SKM-1 (cell line): ENCODE measurements around the gene ZFAND3.

Experiments used
- DNase-seq: peaks from one replicate; lab custom pipeline; 2025; ENCODE audit not compliant: unreplicated experiment; lab: John Stamatoyannopoulos, UW

ZFAND3 gene

GRCh38 chr6:37965964-37966676, 146.6 kb downstream of the ZFAND3 start:
- DNase-seq: no peak

- DNase-seq: no peak
Measured at GRCh38 chr6:37966801-37967200, 147.3 kb downstream of the ZFAND3 start.

DNA sequence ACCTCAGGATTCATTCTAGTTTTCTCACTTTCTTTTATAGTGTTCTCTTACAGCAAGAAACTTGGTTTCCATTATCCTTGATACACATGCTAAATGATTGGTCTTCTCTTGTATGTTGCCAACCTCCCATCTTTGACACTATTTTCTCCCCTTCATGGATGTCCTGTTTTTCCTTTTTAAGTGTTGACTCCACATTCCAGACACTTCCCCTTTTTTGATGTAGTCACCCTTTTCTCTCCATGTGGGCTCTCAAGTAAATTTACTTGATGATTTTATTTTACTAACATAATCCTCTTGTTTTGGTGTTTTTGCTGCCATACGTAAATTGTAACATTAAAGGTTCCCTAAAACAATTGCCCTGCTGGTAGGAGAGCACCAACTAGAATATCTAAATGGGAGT, 148.1 kb downstream of the ZFAND3 start:
- DNase-seq: no peak

GRCh38 chr6:37971266-37971665, 151.7 kb downstream of the ZFAND3 start:
- DNase-seq: no peak

DNA sequence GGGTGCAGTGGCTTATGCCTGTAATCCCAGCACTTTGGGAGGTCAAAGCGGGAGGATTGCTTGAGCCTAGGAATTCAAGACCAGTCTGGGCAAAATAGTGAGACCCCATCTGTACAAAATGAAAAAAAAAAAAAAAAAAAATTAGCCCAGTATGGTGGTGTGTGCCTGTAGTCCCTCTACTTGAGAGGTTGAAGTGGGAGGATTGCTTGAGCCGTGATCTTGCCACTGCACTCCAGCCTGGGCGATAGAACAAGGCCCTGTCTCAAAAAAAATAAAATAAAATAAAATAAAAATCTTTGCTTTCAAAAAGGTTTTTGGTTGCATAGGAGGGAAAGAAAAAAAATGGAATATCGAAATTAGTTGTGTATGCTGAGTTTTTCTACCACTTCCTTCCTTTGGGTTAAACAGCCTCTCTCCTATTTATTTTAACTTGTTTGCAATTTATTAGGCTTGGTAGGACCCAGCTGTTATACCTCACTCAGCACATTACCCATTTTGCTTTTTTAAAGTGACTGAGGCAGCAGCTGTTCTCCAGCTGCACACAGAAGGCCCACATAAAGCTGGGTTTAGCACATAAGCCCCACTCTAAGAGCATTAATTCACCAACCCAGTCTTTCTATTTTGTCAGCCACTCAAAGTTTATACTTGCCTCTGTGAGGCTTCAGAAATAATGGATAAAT, 152.3 kb downstream of the ZFAND3 start:
- DNase-seq: no peak

- no peak for DNase-seq
Measured at GRCh38 chr6:37972994-37973757, 153.6 kb downstream of the ZFAND3 start.

- no peak for DNase-seq
Measured at GRCh38 chr6:37974381-37974780, 154.9 kb downstream of the ZFAND3 start.

- no peak for DNase-seq
Measured at GRCh38 chr6:37974943-37975342, 155.4 kb downstream of the ZFAND3 start.

DNA sequence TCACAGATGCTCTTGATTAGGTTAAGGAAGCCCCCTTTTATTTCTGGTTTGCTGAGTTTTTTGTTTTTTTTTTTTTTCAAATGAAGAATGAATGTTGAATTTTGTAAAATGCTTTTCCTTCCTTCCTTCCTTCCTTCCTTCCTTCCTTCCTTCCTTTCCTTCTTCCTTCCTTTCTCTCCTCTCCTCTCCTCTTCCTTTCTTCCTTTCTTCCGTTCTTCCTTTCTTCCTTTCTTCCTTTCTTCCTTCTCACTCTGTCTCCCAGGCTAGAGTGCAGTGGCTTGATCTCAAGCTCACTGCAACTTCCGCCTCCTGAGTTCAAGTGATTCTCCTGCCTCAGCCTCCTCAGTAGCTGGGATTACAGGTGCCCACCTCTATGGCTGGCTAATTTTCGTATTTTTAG, 158.2 kb downstream of the ZFAND3 start:
- DNase-seq: no peak

GRCh38 chr6:37979392-37980221, 160.1 kb downstream of the ZFAND3 start:
- no peak for DNase-seq

- DNase-seq: no peak
Measured at GRCh38 chr6:37980222-37980595, 160.7 kb downstream of the ZFAND3 start.

DNA sequence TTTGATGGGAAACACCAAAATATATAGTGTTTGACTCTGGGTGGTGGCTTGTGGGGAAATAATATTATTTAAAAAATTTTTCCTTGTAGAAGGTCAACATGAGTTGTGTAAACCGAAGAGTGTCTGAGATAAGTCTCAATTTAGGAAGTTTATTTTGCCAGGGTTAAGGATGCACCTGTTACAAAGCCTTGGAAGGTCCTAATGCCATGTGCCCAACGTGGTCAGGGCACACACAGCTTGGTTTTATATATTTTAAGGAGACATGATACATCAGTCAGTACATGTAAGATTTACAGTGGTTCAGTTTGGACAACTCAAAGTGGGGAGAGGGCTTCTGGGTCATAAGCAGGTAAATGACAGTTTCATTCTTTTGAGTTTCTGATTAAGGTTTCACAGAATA, 162.1 kb downstream of the ZFAND3 start:
- no peak for DNase-seq

- no peak for DNase-seq
Measured at GRCh38 chr6:37982317-37982716, 162.8 kb downstream of the ZFAND3 start.

DNA sequence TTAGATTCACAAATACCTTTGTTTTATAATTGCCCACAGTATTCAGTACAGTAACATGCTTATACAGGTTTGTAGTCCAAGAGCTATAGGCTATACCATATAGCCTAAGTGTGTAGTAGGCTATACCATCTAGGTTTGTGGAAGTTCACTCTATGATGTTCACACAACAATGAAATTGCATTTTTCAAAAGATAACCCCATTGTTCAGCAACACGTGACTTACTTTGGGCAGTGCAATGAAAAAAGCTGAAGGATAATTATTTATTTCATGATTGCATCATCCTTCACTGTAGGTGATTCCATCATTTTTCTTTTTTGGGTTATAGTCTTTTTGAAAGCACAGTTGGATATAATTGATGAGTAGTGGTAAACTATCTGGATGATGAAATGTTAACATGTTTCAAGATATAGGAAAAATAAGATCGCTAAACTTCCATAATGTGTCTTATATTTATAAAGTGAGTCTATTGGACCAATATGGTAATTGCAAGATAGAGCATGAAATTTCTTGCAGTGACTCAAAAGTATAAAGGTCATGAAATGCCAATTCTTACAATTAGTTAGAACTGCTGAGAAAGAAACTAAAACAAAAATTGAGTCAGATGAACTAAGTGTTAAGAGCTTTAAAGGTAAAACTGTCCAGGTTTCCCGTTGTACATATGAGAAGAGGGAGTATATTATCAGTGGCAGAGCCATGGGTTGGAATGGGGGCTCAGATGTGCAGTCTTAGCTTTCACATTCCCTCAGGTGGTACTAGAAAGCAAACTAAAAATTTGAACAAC, 164.4 kb downstream of the ZFAND3 start:
- DNase-seq: no peak

DNA sequence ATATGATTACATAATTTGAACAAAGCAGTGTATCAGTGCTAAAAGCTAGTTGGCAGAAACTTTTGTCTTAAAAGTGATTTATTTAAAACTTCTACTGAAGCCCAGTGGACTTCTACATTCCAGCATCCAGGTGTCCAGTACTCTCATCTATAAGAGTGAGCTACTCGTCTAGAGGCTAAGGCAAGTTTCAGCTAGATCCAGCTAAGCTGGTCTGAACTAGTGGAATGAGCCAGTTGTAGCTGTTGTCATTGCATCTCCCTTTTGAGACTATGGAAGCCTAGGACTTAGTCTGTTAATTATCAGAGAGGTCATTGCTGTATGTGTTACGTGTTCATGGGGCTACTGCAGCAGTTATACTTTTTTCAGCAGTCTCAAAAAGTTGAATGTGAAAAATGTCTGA, 165.1 kb downstream of the ZFAND3 start:
- no peak for DNase-seq

DNA sequence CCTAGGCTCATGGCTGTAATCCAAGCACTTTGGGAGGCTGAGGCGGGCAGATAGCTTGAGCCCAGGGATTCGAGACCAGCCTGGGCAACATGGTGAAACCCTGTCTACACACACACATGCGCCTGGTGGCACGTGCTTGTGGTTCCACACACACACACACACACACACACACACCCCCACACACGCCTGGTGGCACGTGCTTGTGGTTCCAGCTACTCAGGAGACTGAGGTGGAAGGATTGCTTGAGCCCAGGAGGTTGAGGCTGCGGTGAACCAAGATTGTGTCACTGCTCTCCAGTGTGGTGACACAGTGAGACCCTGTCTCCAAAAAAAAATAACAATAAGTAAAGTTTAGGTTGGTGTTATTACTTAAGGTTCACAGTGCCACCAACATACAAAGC, 165.8 kb downstream of the ZFAND3 start:
- no peak for DNase-seq

DNA sequence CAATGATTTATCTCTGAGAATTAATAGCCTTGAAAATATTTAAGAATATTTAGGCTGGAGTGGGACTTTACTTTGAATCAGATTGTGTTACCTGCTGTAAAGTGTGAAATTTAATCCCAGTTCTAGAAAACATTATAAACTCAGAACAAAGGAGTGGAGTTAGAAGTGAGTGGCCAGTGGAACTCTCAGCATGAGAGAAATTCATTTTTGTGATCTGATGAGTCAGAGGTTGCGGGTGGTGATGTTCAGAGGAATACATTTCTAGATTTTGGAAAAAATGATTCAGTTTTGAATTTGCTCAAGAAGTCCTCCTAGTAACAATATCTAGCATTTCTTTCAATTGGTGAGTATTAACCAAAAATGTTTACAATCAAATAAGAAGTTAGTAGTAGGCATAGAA, 167.5 kb downstream of the ZFAND3 start:
- no peak for DNase-seq

DNA sequence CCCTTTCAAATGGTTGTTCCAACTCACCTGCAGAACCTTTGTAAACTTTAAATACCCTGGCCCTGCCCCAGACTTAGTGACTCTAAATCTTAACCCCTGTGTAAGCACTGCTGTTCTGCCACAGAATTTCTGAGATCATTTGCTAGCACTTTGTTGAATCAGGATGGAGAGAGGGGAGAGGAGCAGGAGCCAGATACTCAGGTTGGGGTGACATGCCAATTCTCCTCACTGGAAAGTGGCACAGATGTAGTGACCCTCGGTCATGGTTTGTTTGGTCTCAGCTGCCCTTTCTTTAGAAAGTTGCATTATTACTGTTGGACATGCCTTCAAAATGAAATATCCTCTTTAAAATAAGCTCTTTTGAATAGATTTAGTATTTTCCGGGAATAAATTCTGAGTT, 168.0 kb downstream of the ZFAND3 start:
- DNase-seq: no peak

DNA sequence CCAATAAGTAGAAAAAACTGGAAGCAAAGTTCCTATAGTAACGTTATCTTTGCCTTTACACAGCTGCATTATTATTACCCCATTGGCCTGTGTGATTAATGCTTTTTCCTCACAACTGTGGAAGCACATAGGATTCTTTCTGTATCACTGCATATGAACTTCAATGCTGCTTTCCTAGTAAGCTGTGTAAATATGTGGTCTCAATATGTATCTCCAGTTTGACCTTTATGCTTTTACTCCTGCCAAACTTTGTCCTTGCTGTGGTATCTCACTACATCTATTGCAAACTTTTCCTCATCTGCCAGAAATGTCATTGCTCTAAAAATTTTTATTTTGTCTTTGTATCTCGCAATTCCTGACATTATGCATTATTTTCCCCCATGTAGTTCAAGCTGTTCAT, 168.6 kb downstream of the ZFAND3 start:
- DNase-seq: no peak

DNA sequence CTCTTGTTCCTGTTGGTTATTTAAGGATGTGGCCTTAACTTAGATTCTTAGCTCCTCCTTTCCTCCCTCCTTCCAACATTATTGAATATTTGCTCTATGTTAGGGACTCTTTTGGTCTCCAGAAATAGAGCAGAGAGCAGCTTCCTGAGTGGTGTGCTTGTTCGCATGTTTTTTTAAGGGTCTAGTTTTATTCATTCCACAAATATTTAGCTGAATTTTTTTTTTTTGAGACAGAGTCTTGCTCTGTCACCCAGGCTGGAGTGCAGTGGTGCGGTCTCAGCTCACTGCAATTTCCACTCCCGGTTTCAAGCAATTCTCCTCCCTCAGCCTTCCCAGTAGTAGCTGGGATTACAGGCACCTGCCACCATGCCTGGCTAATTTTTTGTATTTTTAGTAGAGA, 169.2 kb downstream of the ZFAND3 start:
- DNase-seq: no peak
